Colon (tissue), 2 donors: ENCODE measurements around the gene SLC25A21.
"Not testable (repeated sequence)": the region's sequence is repeated elsewhere in the genome, so short reads cannot be mapped to it uniquely, and the experiment has no call there.

Source experiments
- FAIRE-seq: peaks from 2 replicates; lab custom pipeline; 2012; peaks lifted over from hg19 to GRCh38; lab: Jason Lieb, UNC
- donor health status: control.
- donor health status: control.

The SLC25A21 gene

GRCh38 chr14:36820901-36821300 lies 351.5 kb downstream of the SLC25A21 start:
- FAIRE-seq = no peak

- FAIRE-seq = no peak
Measured at GRCh38 chr14:36820111-36820709, 352.2 kb downstream of the SLC25A21 start.

- FAIRE-seq = no peak
Measured at GRCh38 chr14:36818794-36819384, 353.5 kb downstream of the SLC25A21 start.

GRCh38 chr14:36818246-36818645 lies 354.2 kb downstream of the SLC25A21 start:
- FAIRE-seq = no peak

GRCh38 chr14:36817071-36817930 lies 355.1 kb downstream of the SLC25A21 start:
- FAIRE-seq = no peak

- no peak for FAIRE-seq
Measured at GRCh38 chr14:36816481-36816880, 355.9 kb downstream of the SLC25A21 start.

- not testable (repeated sequence) for FAIRE-seq
Measured at GRCh38 chr14:36814783-36815182, 357.6 kb downstream of the SLC25A21 start.

- no peak for FAIRE-seq
Measured at GRCh38 chr14:36810209-36810608, 362.2 kb downstream of the SLC25A21 start.

- FAIRE-seq = no peak
Measured at GRCh38 chr14:36807727-36808126, 364.7 kb downstream of the SLC25A21 start.

- FAIRE-seq = no peak
Measured at GRCh38 chr14:36805131-36805559, 367.3 kb downstream of the SLC25A21 start.

- no peak for FAIRE-seq
Measured at GRCh38 chr14:36797634-36798033, 374.8 kb downstream of the SLC25A21 start.

- no peak for FAIRE-seq
Measured at GRCh38 chr14:36791402-36791801, 381.0 kb downstream of the SLC25A21 start.

GRCh38 chr14:36785511-36785910 lies 386.9 kb downstream of the SLC25A21 start:
- FAIRE-seq = no peak

GRCh38 chr14:36784541-36784940 lies 387.9 kb downstream of the SLC25A21 start:
- FAIRE-seq = no peak

- FAIRE-seq = no peak
Measured at GRCh38 chr14:36781897-36782296, 390.5 kb downstream of the SLC25A21 start.

- FAIRE-seq = no peak
Measured at GRCh38 chr14:36773558-36773957, 398.8 kb downstream of the SLC25A21 start.

- no peak for FAIRE-seq
Measured at GRCh38 chr14:36773136-36773540, 399.3 kb downstream of the SLC25A21 start.

- FAIRE-seq = no peak
Measured at GRCh38 chr14:36771028-36771640, 401.3 kb downstream of the SLC25A21 start.

- no peak for FAIRE-seq
Measured at GRCh38 chr14:36768638-36769337, 403.6 kb downstream of the SLC25A21 start.

- no peak for FAIRE-seq
Measured at GRCh38 chr14:36767603-36768281, 404.7 kb downstream of the SLC25A21 start.

- FAIRE-seq = no peak
Measured at GRCh38 chr14:36766974-36767373, 405.4 kb downstream of the SLC25A21 start.
